ENCODE results near the gene ABLIM2.

ABLIM2 gene

GRCh38 chr4:8086783-8087445, 71.7 kb downstream of the ABLIM2 start:
- no peak for TF ChIP-seq CTCF (IDR thresholded peaks at IDR 0.05)

- TF ChIP-seq CTCF (IDR thresholded peaks at IDR 0.05) = no peak
Observed at GRCh38 chr4:8085491-8086117, 73.0 kb downstream of the ABLIM2 start.

- no peak for TF ChIP-seq CTCF (IDR thresholded peaks at IDR 0.05)
Observed at GRCh38 chr4:8084712-8085490, 73.7 kb downstream of the ABLIM2 start.

GRCh38 chr4:8084031-8084660, 74.5 kb downstream of the ABLIM2 start:
- no peak for TF ChIP-seq CTCF (IDR thresholded peaks at IDR 0.05)

- TF ChIP-seq CTCF (IDR thresholded peaks at IDR 0.05) = no peak
Observed at GRCh38 chr4:8083086-8083825, 75.4 kb downstream of the ABLIM2 start.

GRCh38 chr4:8082517-8083055, 76.0 kb downstream of the ABLIM2 start:
- TF ChIP-seq CTCF (IDR thresholded peaks at IDR 0.05) = no peak
